ENCODE results near the gene LAMA2. TPM values are rescaled to one million over a fixed set of nuclear protein-coding genes. Genes with fewer than 3 reads are reported as not detected.

Gene LAMA2
- polyA plus RNA-seq, 1 of the 3 experiments (the other 2 are of a cell fraction): 0.92 TPM

DNA sequence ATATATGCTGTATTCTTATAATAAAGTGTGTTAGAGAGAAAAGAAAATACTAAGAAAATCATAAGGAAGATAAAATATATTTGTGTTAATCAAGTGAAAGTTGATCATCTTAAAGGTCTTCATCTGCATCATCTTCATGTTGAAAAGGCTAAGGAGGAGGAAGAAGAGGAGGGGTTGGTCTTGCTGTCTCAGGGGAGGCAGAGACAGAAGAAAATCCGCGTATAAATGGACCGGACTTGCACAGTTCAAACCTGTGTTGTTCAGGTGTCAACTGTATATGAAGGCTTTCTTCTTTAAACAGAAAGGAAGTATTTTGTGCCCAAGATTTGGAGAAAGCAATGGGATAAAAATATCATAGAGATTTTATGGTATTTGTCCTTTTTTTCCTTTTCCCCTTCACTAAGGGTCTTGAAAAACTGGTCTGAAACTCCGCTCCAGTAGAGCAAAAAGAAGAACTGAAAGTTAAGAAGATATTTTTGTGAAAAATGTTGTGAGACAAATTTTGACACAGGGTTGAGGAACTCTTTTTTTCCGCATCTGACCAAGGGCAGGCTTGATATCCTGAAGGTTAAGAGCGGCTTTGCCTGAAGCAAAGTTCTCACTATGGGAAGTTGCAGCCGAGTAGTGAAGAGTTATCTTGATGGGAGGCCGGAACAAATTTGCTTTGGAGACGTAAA lies 350.7 kb downstream of the LAMA2 start:
- no peaks in the 10 kb centered on the region for H3K9me2 ChIP-seq
- no peak for TF ChIP-seq CHD2 (IDR thresholded peaks at IDR 0.05; ENCODE audit: low read length, partially characterized antibody)
- no peak for TF ChIP-seq IRF3 (IDR thresholded peaks at IDR 0.05; ENCODE audit: low read depth, low read length)
- TF ChIP-seq EZH2phosphoT487 (IDR thresholded peaks at IDR 0.05; ENCODE audit: borderline replicate concordance, low read depth): no peak
- no peak for TF ChIP-seq FOSL2 (IDR thresholded peaks at IDR 0.05; ENCODE audit: borderline replicate concordance, low read depth)
- no peak for TF ChIP-seq GABPA (IDR thresholded peaks at IDR 0.05; ENCODE audit: low read depth)
- TF ChIP-seq RXRA (IDR thresholded peaks at IDR 0.05; ENCODE audit: borderline replicate concordance, low read depth): no peak
- TF ChIP-seq, protein P1, sequence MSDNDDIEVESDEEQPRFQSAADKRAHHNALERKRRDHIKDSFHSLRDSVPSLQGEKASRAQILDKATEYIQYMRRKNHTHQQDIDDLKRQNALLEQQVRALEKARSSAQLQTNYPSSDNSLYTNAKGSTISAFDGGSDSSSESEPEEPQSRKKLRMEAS (IDR thresholded peaks at IDR 0.05; ENCODE audit: low read depth): no peak
- no peak for TF ChIP-seq JUND (IDR thresholded peaks at IDR 0.05)
- no peak for TF ChIP-seq FOXM1 (IDR thresholded peaks at IDR 0.05; ENCODE audit: low read depth)
- no peak for TF ChIP-seq POLR2AphosphoS5 (IDR thresholded peaks at IDR 0.05; ENCODE audit: low read depth, low read length)
- TF ChIP-seq SIN3A (IDR thresholded peaks at IDR 0.05; ENCODE audit: borderline replicate concordance, low read depth, low read length): no peak
- TF ChIP-seq TCF12 (IDR thresholded peaks at IDR 0.05): no peak
- no peak for TF ChIP-seq MXI1 (IDR thresholded peaks at IDR 0.05; ENCODE audit: low read depth, low read length)
- no peak for TF ChIP-seq TEAD4 (IDR thresholded peaks at IDR 0.05; ENCODE audit: borderline replicate concordance, insufficient read depth)
- no peak for TF ChIP-seq USF2 (IDR thresholded peaks at IDR 0.05; ENCODE audit: borderline replicate concordance, low read depth, low read length)
- TF ChIP-seq SMC3 (IDR thresholded peaks at IDR 0.05; ENCODE audit: low read depth, low read length): no peak
- H3K9me3 ChIP-seq: no peaks in the 10 kb centered on the region
- CTCF ChIA-PET: no interaction called here
- no peak overlapping the region for H3K9ac ChIP-seq
- H4K20me1 ChIP-seq (ENCODE audit: insufficient read depth): no peaks in the 10 kb centered on the region
- H3K4me3 ChIP-seq (ENCODE audit: low read depth in 2 of 2, low read length in 1 of 2): no peak overlapping the region
- H3F3A ChIP-seq (replicated peaks; ENCODE audit: insufficient read depth): no peaks in the 10 kb centered on the region
- H3K27me3 ChIP-seq (ENCODE audit: insufficient read depth): no peaks in the 10 kb centered on the region
- H3K36me3 ChIP-seq (replicated peaks in 1 of 2; ENCODE audit: control insufficient read depth in 1 of 2, insufficient read depth in 2 of 2, low read length in 1 of 2): no peaks in the 10 kb centered on the region
- POLR2A ChIA-PET: no interaction called here
- H2AFZ ChIP-seq (ENCODE audit: low read depth): no peak overlapping the region
- no peaks in the 10 kb centered on the region for H3K4me1 ChIP-seq (ENCODE audit: control insufficient read depth in 1 of 2, insufficient read depth in 2 of 2, low read depth in 1 of 2, low read length in 1 of 2)
- no peak overlapping the region for H3K27ac ChIP-seq (ENCODE audit: low read depth in 2 of 2, low read length in 1 of 2)
- DNase-seq: no peak
- WGBS (ENCODE audit: low lambda C conversion rate): 45% methylated on average over 9 of the region's 9 CpGs
- no peaks in the 10 kb centered on the region for H3K79me2 ChIP-seq (ENCODE audit: insufficient read depth)
- H3K4me2 ChIP-seq: no peak overlapping the region

Data from SK-N-SH (cell line).